Stimulated activated CD4-positive, alpha-beta T cell treated with anti-CD3 and anti-CD28 coated beads, Interleukin-15, amount 100 ng/mL, for 24 hours (primary cell): ENCODE results near the gene SNAPC2.

ENCODE experiments used
- DNase-seq: peaks from one replicate; pipeline ENCODE4 v3.0.0-alpha.2; 2020

The SNAPC2 gene

DNA sequence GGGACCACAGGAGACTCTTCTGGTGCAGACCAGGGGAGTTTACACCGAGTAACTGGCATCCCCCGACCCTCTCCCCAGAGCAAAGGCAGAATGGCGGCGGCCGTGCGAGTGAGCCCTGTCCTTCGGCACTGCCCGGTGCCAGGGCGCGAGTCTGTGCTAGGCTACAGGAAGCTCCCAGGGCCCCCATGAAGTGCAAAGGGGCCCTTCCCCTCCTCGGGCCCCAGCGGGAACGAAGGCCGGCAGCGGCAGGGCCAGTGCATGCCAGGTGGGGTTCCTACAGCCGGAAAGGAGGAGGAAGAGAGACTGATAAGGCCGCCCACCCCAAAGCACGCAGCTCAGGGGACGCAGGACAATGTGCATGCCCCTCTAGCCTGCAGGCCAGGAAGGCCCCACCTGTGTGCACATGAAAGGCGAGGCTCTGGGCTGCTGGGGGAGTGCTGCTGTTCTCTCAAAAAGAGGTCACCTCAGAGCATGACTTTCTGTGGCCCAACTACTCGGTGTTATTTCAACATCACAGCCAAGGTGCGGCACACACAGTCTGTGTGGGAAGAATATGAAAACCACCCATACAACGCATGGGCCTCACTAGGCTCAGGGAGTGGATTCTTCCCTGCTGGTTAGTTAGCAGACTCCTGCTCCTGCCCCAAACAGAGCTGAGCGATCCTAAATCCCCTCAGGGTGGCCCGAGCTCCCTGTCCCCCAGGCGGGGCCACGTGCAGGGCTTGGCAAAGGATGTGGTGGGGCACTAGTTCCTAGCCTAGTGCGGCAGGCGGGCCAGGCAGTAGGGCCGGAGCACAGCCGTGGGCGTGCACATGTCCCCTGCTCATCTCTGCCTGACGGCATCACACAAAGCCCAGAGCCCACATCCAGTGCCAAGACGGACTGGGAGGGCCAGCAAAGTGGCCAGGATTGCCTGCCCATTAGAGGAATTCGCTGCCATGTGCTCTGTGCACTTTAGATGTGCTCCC is 51.7 kb downstream of the SNAPC2 start:
- no peak for DNase-seq
